Uterus (tissue), 4 donors: Measurements from ENCODE around the gene GFOD2. TPM values are rescaled to one million over a fixed set of nuclear protein-coding genes. Genes with fewer than 3 reads are reported as not detected.

Experiments used
- DNase-seq, 2 donors: peaks; one replicate each; pipeline ENCODE4 v3.0.0-alpha.2; 2019 to 2020
- H3K27ac ChIP-seq, 2 donors: fragments of 200-600 bp; sonication (generic); 1 replicate in 1 of 2; 2 replicates in 1 of 2; pipeline ENCODE4 v1.5.1; 2016 to 2018
- H3K27me3 ChIP-seq, 2 donors: fragments of 200-600 bp; sonication (generic); one replicate each; pipeline ENCODE4 v1.5.1; 2018 to 2019; ENCODE audit warnings: control low read depth in 1 of 2
- H3K36me3 ChIP-seq, 2 donors: fragments of 200-600 bp; sonication (generic); one replicate each; pipeline ENCODE4 v1.5.1; 2019; ENCODE audit warnings: control low read depth in 1 of 2
- H3K4me1 ChIP-seq, 2 donors: fragments of 200-600 bp; sonication (generic); one replicate each; pipeline ENCODE4 v1.5.1; 2018 to 2019; ENCODE audit warnings: control low read depth in 1 of 2
- H3K4me3 ChIP-seq, 2 donors: fragments of 200-600 bp; sonication (generic); 1 replicate in 1 of 2; 2 replicates in 1 of 2; pipeline ENCODE4 v1.5.1; 2018 to 2019; ENCODE audit warnings: mild to moderate bottlenecking in 1 of 2
- H3K9me3 ChIP-seq, 2 donors: fragments of 200-600 bp; sonication (generic); one replicate each; pipeline ENCODE4 v1.5.1; 2019; ENCODE audit warnings: control low read depth in 1 of 2
- CTCF ChIP-seq, 4 experiments: fragments of 200-600 bp in 2 of 4; fragments of 450-650 bp in 2 of 4; sonication (generic) in 2 of 4; IDR thresholded peaks; one replicate each; pipeline ENCODE4 v1.5.1; 2016 to 2019; ENCODE audit warnings: antibody characterized with exemption in 4 of 4, mild to moderate bottlenecking in 2 of 4, moderate library complexity in 1 of 4
- POLR2A ChIP-seq, 2 donors: fragments of 450-650 bp; IDR thresholded peaks; one replicate each; pipeline ENCODE4 v1.6.1; 2016; ENCODE audit warnings: antibody characterized with exemption in 2 of 2, mild to moderate bottlenecking in 1 of 2, moderate library complexity in 1 of 2
- intact Hi-C: fragments of 100-400 bp; cut with DNase I; formaldehyde crosslinking; loops from one replicate; pipeline ENCODE4 v1.15.1; 2023; ENCODE audit warnings: low total_unique reads
- total RNA-seq, 4 donors: library from RNA; depleted of rRNA in 3 of 4; stranded (reverse); fragments of >200 nt in 3 of 4; gene quantifications; one replicate each; pipeline versions ENCODE4 v1.1.0 to v1.2.4, GENCODE V29; 2014 to 2023
- donor health status: DM: yes; HTN: yes; CAD: no.

GFOD2 gene
- total RNA-seq, 4 donors from 2014 or later, result 11.0 to 28.5 (median 26.3) TPM

- intact Hi-C loops, result no loop called here
- no peak for DNase-seq
- no peaks in the 10 kb centered on the region for H3K36me3 ChIP-seq
- H3K27ac ChIP-seq, result no peak overlapping the region
- H3K4me3 ChIP-seq, result no peak overlapping the region
- H3K27me3 ChIP-seq, result no peaks in the 10 kb centered on the region
- no peaks in the 10 kb centered on the region for H3K9me3 ChIP-seq
- H3K4me1 ChIP-seq, result peaks cover 0 to 4% of the 10 kb centered on the region in 2 donors
- no peak for TF ChIP-seq CTCF (IDR thresholded peaks at IDR 0.05)
- no peak for TF ChIP-seq POLR2A (IDR thresholded peaks at IDR 0.05)
These were observed 11.3 kb downstream of the GFOD2 start for GRCh38 chr16:67707790-67708189.

DNA sequence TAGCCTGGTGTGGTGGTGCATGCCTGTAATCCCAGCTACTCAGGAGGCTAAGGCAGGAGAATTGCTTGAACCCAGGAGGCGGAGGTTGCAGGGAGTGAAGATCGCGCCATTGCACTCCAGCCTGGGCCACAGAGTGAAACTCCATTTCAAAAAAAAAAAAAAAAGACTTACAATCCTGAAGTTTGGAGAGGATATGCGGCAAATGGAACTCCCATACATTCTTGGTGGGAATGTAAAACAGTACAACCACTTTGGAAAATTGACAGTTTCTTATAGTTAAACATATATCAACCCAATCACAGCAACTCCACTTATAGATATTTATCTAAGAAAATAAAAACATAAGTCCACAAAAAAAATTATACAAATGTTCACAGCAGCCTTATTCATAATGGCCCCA is 11.9 kb downstream of the GFOD2 start:
- DNase-seq, result no peak
- H3K9me3 ChIP-seq, result no peaks in the 10 kb centered on the region
- TF ChIP-seq POLR2A (IDR thresholded peaks at IDR 0.05), result no peak
- TF ChIP-seq CTCF (IDR thresholded peaks at IDR 0.05), result no peak
- H3K36me3 ChIP-seq, result no peaks in the 10 kb centered on the region
- H3K27me3 ChIP-seq, result no peaks in the 10 kb centered on the region
- H3K4me1 ChIP-seq, result peaks cover 0 to 4% of the 10 kb centered on the region in 2 donors
- H3K4me3 ChIP-seq, result no peak overlapping the region
- intact Hi-C loops, result no loop called here
- no peak overlapping the region for H3K27ac ChIP-seq

DNA sequence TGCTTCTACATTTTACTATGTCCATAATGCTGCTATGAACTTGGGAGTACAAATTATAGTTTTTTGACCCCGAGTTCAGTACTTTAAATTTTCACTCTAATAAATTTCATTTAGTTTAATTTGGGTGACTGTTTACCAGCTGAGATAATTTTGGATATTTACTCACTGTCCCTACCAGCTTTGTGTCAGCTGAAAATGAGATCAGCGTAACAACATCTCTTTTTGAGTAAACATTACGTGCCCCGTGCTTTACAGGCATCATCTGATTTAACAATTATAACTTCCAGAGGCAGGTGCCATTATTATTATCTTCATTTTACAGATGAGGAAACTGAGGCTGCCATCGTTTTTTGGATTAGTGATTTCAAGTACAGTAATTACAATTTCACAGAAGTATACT is 15.0 kb downstream of the GFOD2 start:
- intact Hi-C loops, result no loop called here
- Histone ChIP-seq H3K36me3 (no peaks in the 10 kb centered on the region), H3K4me3 (no peak overlapping the region), H3K27ac (no peak overlapping the region), H3K27me3 (no peaks in the 10 kb centered on the region), H3K4me1 (peaks cover 0 to 4% of the 10 kb centered on the region in 2 donors), H3K9me3 (no peaks in the 10 kb centered on the region)
- TF ChIP-seq POLR2A (IDR thresholded peaks at IDR 0.05) (no peak), CTCF (IDR thresholded peaks at IDR 0.05) (no peak)
- DNase-seq, result no peak

GRCh38 chr16:67703626-67704025 is 15.5 kb downstream of the GFOD2 start:
- DNase-seq, result no peak
- H3K36me3 ChIP-seq, result no peaks in the 10 kb centered on the region
- no peaks in the 10 kb centered on the region for H3K27me3 ChIP-seq
- peaks cover 0 to 4% of the 10 kb centered on the region in 2 donors for H3K4me1 ChIP-seq
- H3K27ac ChIP-seq, result no peak overlapping the region
- TF ChIP-seq CTCF (IDR thresholded peaks at IDR 0.05) (no peak), POLR2A (IDR thresholded peaks at IDR 0.05) (no peak)
- no peaks in the 10 kb centered on the region for H3K9me3 ChIP-seq
- intact Hi-C loops, result no loop called here
- H3K4me3 ChIP-seq, result no peak overlapping the region

DNA sequence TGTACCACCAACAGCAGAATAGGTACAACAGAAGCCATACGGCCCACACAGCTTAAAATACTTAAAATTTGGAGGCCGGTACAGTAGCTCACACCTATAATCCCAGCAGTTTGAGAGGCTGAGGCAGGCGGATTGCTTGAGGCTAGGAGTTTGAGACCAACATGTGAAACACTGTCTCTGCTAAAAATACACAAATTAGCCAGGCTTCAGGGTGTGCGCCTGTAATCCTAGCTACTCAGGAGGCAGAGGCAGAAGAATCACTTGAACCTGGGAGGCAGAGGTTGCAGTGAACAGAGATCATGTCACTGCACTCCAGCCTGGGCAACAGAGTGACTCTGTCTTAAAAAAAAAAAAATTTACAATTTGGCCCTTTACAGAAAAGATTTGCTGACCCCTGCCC is 17.0 kb downstream of the GFOD2 start:
- Histone ChIP-seq H3K36me3 (no peaks in the 10 kb centered on the region), H3K9me3 (no peaks in the 10 kb centered on the region), H3K4me1 (peaks cover 0 to 4% of the 10 kb centered on the region in 2 donors), H3K27ac (no peak overlapping the region), H3K27me3 (no peaks in the 10 kb centered on the region), H3K4me3 (no peak overlapping the region)
- TF ChIP-seq POLR2A (IDR thresholded peaks at IDR 0.05), result no peak
- no peak for TF ChIP-seq CTCF (IDR thresholded peaks at IDR 0.05)
- DNase-seq, result no peak
- intact Hi-C loops, result no loop called here
